Measurements from ENCODE around the gene NSUN2.

NSUN2 gene

GRCh38 chr5:6642655-6643054, 9.8 kb upstream of the NSUN2 start:
- DNase-seq: no peak

GRCh38 chr5:6638236-6638635, 5.4 kb upstream of the NSUN2 start:
- no peak for DNase-seq

- DNase-seq: no peak
Observed at GRCh38 chr5:6637590-6637989, 4.7 kb upstream of the NSUN2 start.

- DNase-seq: no peak
Observed at GRCh38 chr5:6637022-6637421, 4.2 kb upstream of the NSUN2 start.

GRCh38 chr5:6636293-6636692, 3.4 kb upstream of the NSUN2 start:
- DNase-seq: no peak

GRCh38 chr5:6634788-6635430, 2.1 kb upstream of the NSUN2 start:
- DNase-seq: no peak

- DNase-seq: peak; percentile 11
Observed at GRCh38 chr5:6634306-6634705, 1.5 kb upstream of the NSUN2 start.

- no peak for DNase-seq
Observed at GRCh38 chr5:6633469-6634245, 813 bp upstream of the NSUN2 start.

GRCh38 chr5:6632324-6632887, 438 bp downstream of the NSUN2 start:
- no peak for DNase-seq

- no peak for DNase-seq
Observed at GRCh38 chr5:6631441-6631840, 1.4 kb downstream of the NSUN2 start.

GRCh38 chr5:6626508-6626907, 6.3 kb downstream of the NSUN2 start:
- no peak for DNase-seq

GRCh38 chr5:6623941-6624340, 8.9 kb downstream of the NSUN2 start:
- no peak for DNase-seq

GRCh38 chr5:6623228-6623627, 9.6 kb downstream of the NSUN2 start:
- DNase-seq: no peak

GRCh38 chr5:6616632-6617031, 16.2 kb downstream of the NSUN2 start:
- DNase-seq: no peak

- no peak for DNase-seq
Observed at GRCh38 chr5:6615034-6615815, 17.6 kb downstream of the NSUN2 start.

- DNase-seq: peak; percentile 82
Observed at GRCh38 chr5:6611334-6612256, 21.2 kb downstream of the NSUN2 start.

GRCh38 chr5:6608016-6608415, 24.8 kb downstream of the NSUN2 start:
- DNase-seq: no peak

GRCh38 chr5:6607559-6607936, 25.3 kb downstream of the NSUN2 start:
- DNase-seq: no peak

- DNase-seq: no peak
Observed at GRCh38 chr5:6606884-6607558, 25.8 kb downstream of the NSUN2 start.

GRCh38 chr5:6604946-6605345, 27.9 kb downstream of the NSUN2 start:
- DNase-seq: no peak

- no peak for DNase-seq
Observed at GRCh38 chr5:6604341-6604740, 28.5 kb downstream of the NSUN2 start.

- DNase-seq: no peak
Observed at GRCh38 chr5:6603643-6604042, 29.2 kb downstream of the NSUN2 start.
